Measurements from ENCODE around the gene TENM4.

TENM4 gene

DNA sequence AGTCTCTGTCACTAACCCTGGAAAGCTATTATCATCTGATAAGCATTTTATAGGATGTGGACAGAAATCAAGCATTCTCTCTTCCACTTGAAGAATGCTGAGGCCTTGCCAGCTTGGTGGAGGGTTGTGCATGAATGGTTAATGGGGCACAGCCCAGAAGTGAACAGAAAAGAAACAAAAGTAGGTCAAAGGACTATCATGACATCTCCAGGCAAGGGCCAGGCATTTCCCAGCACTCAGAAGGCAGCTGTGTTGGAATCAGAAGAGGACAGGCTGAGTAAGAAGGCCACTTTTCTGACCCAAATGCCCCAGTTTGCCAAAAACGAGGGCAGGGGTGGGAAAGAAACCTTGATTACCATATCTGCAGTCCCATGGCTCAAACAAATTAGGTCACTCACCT lies 12.4 kb downstream of the TENM4 start (continued):
- TF ChIP-seq TSHZ2 (CRISPR knock-in tag; IDR thresholded peaks at IDR 0.05) (no peak), TOX (CRISPR knock-in tag; IDR thresholded peaks at IDR 0.05; ENCODE audit: borderline replicate concordance) (no peak), BACH2 (CRISPR knock-in tag; IDR thresholded peaks at IDR 0.05; ENCODE audit: borderline replicate concordance) (no peak), PPARA (CRISPR knock-in tag; IDR thresholded peaks at IDR 0.05; ENCODE audit: borderline replicate concordance) (no peak), PATZ1 (CRISPR knock-in tag; IDR thresholded peaks at IDR 0.05; ENCODE audit: borderline replicate concordance) (no peak), ESRRG (CRISPR knock-in tag; IDR thresholded peaks at IDR 0.05) (no peak), ZFP3 (CRISPR knock-in tag; IDR thresholded peaks at IDR 0.05) (no peak), ISL1 (CRISPR knock-in tag; IDR thresholded peaks at IDR 0.05) (no peak)

GRCh38 chr11:79427611-79428327 lies 13.1 kb downstream of the TENM4 start:
- ATAC-seq: no peak
- TF ChIP-seq POU6F1 (CRISPR knock-in tag; IDR thresholded peaks at IDR 0.05; ENCODE audit: borderline replicate concordance, low read depth): no peak

GRCh38 chr11:79427126-79427525 lies 13.7 kb downstream of the TENM4 start:
- TF ChIP-seq TSHZ2 (CRISPR knock-in tag; IDR thresholded peaks at IDR 0.05): no peak
- TF ChIP-seq PPARA (CRISPR knock-in tag; IDR thresholded peaks at IDR 0.05; ENCODE audit: borderline replicate concordance): no peak
- no peak for TF ChIP-seq CSDC2 (CRISPR knock-in tag; IDR thresholded peaks at IDR 0.05)
- no peak for TF ChIP-seq POU6F1 (CRISPR knock-in tag; IDR thresholded peaks at IDR 0.05; ENCODE audit: borderline replicate concordance, low read depth)
- no peak for TF ChIP-seq ZNF8 (CRISPR knock-in tag; IDR thresholded peaks at IDR 0.05)
- TF ChIP-seq ESRRG (CRISPR knock-in tag; IDR thresholded peaks at IDR 0.05): no peak
- TF ChIP-seq SNAI2 (CRISPR knock-in tag; IDR thresholded peaks at IDR 0.05): no peak
- TF ChIP-seq, protein P1, sequence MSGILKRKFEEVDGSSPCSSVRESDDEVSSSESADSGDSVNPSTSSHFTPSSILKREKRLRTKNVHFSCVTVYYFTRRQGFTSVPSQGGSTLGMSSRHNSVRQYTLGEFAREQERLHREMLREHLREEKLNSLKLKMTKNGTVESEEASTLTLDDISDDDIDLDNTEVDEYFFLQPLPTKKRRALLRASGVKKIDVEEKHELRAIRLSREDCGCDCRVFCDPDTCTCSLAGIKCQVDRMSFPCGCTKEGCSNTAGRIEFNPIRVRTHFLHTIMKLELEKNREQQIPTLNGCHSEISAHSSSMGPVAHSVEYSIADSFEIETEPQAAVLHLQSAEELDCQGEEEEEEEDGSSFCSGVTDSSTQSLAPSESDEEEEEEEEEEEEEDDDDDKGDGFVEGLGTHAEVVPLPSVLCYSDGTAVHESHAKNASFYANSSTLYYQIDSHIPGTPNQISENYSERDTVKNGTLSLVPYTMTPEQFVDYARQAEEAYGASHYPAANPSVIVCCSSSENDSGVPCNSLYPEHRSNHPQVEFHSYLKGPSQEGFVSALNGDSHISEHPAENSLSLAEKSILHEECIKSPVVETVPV (CRISPR knock-in tag; IDR thresholded peaks at IDR 0.05): no peak
- no peak for TF ChIP-seq ARNTL (CRISPR knock-in tag; IDR thresholded peaks at IDR 0.05; ENCODE audit: borderline replicate concordance, low read depth)
- no peak for TF ChIP-seq TCF4 (CRISPR knock-in tag; IDR thresholded peaks at IDR 0.05; ENCODE audit: borderline replicate concordance)
- no peak for TF ChIP-seq ZFP30 (CRISPR knock-in tag; IDR thresholded peaks at IDR 0.05)
- TF ChIP-seq ZNF70 (CRISPR knock-in tag; IDR thresholded peaks at IDR 0.05): no peak
- TF ChIP-seq, protein P2, sequence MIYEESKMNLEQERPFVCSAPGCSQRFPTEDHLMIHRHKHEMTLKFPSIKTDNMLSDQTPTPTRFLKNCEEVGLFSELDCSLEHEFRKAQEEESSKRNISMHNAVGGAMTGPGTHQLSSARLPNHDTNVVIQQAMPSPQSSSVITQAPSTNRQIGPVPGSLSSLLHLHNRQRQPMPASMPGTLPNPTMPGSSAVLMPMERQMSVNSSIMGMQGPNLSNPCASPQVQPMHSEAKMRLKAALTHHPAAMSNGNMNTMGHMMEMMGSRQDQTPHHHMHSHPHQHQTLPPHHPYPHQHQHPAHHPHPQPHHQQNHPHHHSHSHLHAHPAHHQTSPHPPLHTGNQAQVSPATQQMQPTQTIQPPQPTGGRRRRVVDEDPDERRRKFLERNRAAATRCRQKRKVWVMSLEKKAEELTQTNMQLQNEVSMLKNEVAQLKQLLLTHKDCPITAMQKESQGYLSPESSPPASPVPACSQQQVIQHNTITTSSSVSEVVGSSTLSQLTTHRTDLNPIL (CRISPR knock-in tag; IDR thresholded peaks at IDR 0.05; ENCODE audit: low read depth): no peak
- no peak for TF ChIP-seq TOX (CRISPR knock-in tag; IDR thresholded peaks at IDR 0.05; ENCODE audit: borderline replicate concordance)
- ATAC-seq: no peak
